Erythroblast (primary cell): ENCODE measurements around the gene CALML6.

Source experiments
- GATA1 ChIP-seq: IDR thresholded peaks from 2 replicates; pipeline ENCODE4 v1.6.1; 2011; ENCODE audit warnings: low read depth, mild to moderate bottlenecking, control low read depth, low read length, moderate library complexity
- POLR2A ChIP-seq: IDR thresholded peaks from 2 replicates; pipeline ENCODE4 v1.6.1; 2011; ENCODE audit warnings: mild to moderate bottlenecking, low read length

GRCh38 chr1:1921901-1922701 is 7.0 kb downstream of the CALML6 start:
- no peak for TF ChIP-seq POLR2A
- TF ChIP-seq GATA1, result no peak
